GM23248 (cell line): ENCODE data around the gene PRDX6. TPM values are rescaled to one million over a fixed set of nuclear protein-coding genes. Genes with fewer than 3 reads are reported as not detected.
A peak's percentile ranks its signal among the peaks of the same experiment; 100 is the strongest.
"Not testable (repeated sequence)": the region's sequence is repeated elsewhere in the genome, so short reads cannot be mapped to it uniquely, and the experiment has no call there.

Source experiments
- DNase-seq: peaks from one replicate; pipeline ENCODE4 v3.0.0-alpha.2; 2015
- H2AFZ ChIP-seq: fragments of 200-600 bp; sonication (generic); 2 replicates; pipeline ENCODE4 v1.6.1; 2016; ENCODE audit warnings: antibody characterized with exemption
- H3F3A ChIP-seq: fragments of 200-600 bp; sonication (generic); 2 replicates; pipeline ENCODE4 v1.6.1; 2016; ENCODE audit warnings: mild to moderate bottlenecking, antibody characterized with exemption, mixed run types; ENCODE audit not compliant: insufficient read depth
- H3K27ac ChIP-seq: fragments of 200-600 bp; sonication (generic); 2 replicates; pipeline ENCODE4 v1.5.1; 2016; ENCODE audit warnings: mild to moderate bottlenecking
- H3K27me3 ChIP-seq: fragments of 200-600 bp; sonication (generic); replicated peaks from 2 replicates; pipeline ENCODE4 v1.6.1; 2016; ENCODE audit warnings: mild to moderate bottlenecking; ENCODE audit not compliant: insufficient read depth
- H3K36me3 ChIP-seq: fragments of 200-600 bp; sonication (generic); 2 replicates; pipeline ENCODE4 v1.6.1; 2016; ENCODE audit warnings: low read depth, mild to moderate bottlenecking
- H3K4me1 ChIP-seq: fragments of 200-600 bp; sonication (generic); 2 replicates; pipeline ENCODE4 v1.6.1; 2016; ENCODE audit warnings: mild to moderate bottlenecking; ENCODE audit not compliant: insufficient read depth
- H3K4me2 ChIP-seq: fragments of 200-600 bp; sonication (generic); one replicate; pipeline ENCODE4 v1.6.1; 2016; ENCODE audit warnings: mild to moderate bottlenecking; ENCODE audit not compliant: unreplicated experiment
- H3K4me3 ChIP-seq: fragments of 200-600 bp; sonication (generic); 2 replicates; pipeline ENCODE4 v1.5.1; 2016; ENCODE audit warnings: mild to moderate bottlenecking
- H3K79me2 ChIP-seq: fragments of 200-600 bp; sonication (generic); 2 replicates; pipeline ENCODE4 v1.6.1; 2016; ENCODE audit warnings: mild to moderate bottlenecking; ENCODE audit not compliant: insufficient read depth
- H3K9ac ChIP-seq: fragments of 200-600 bp; sonication (generic); 2 replicates; pipeline ENCODE4 v1.6.1; 2016; ENCODE audit warnings: mild to moderate bottlenecking
- H3K9me2 ChIP-seq: fragments of 200-600 bp; sonication (generic); 2 replicates; pipeline ENCODE4 v1.6.1; 2016; ENCODE audit warnings: mixed run types, mild to moderate bottlenecking, moderate library complexity; ENCODE audit not compliant: insufficient read depth
- H3K9me3 ChIP-seq: fragments of 200-600 bp; sonication (generic); one replicate; pipeline ENCODE4 v1.6.1; 2017; ENCODE audit warnings: low read depth
- H4K20me1 ChIP-seq: fragments of 200-600 bp; sonication (generic); 2 replicates; pipeline ENCODE4 v1.6.0; 2016; ENCODE audit not compliant: insufficient read depth
- EZH2 ChIP-seq: fragments of 200-600 bp; sonication (generic); IDR thresholded peaks from 2 replicates; pipeline ENCODE4 v1.6.1; 2018; ENCODE audit warnings: antibody characterized with exemption, mild to moderate bottlenecking; ENCODE audit not compliant: insufficient read depth, poor library complexity, severe bottlenecking
- EZH2phosphoT487 ChIP-seq: fragments of 200-600 bp; sonication (generic); IDR thresholded peaks from 2 replicates; pipeline ENCODE4 v1.6.1; 2018; ENCODE audit warnings: antibody characterized with exemption, moderate library complexity, mild to moderate bottlenecking, low read depth; ENCODE audit not compliant: insufficient read depth
- WGBS, 2 experiments: methylation state at CpG; one replicate each; pipeline ENCODE4 v1.1.6; 2015 to 2017; ENCODE audit warnings: low lambda C conversion rate in 2 of 2, low coverage in 1 of 2; ENCODE audit errors: missing lambda C conversion rate in 2 of 2; 5-methylcytosine and 5-hydroxymethylcytosine counted together
- in situ Hi-C: fragments of 300-500 bp; cut with MboI; formaldehyde crosslinking; loops from 2 replicates; pipeline ENCODE4 v1.15.0; 2020
- polyA plus RNA-seq: library from polyadenylated mRNA; unstranded; fragments of >200 nt; fragmentation: Nextera tagmentation; extraction: Ambion mirVana; gene quantifications from 2 replicates; pipeline ENCODE4 v1.2.1, GENCODE V29; 2016
- total RNA-seq: library from RNA; depleted of rRNA; stranded (reverse); fragments of >200 nt; shearing (Covaris generic); gene quantifications from 2 replicates; pipeline ENCODE4 v1.2.3, GENCODE V29; 2014

Gene PRDX6
- total and polyA plus RNA-seq, 2 experiments from 2014 or later, result 336 to 434 TPM

- H4K20me1 ChIP-seq, result no peaks in the 10 kb centered on the region
- H3K9me3 ChIP-seq, result no peaks in the 10 kb centered on the region
- in situ Hi-C loops, result no loop called here
- H3K79me2 ChIP-seq, result peaks cover 3% of the 10 kb centered on the region; the same call in 1 of the 2 replicates
- no peaks in the 10 kb centered on the region for H3K27me3 ChIP-seq
- H3K4me2 ChIP-seq, result no peak overlapping the region
- TF ChIP-seq EZH2phosphoT487 (no peak), EZH2 (no peak)
- peaks cover 6% of the 10 kb centered on the region; the same call in 1 of the 2 replicates for H3F3A ChIP-seq
- H3K36me3 ChIP-seq, result no peaks in the 10 kb centered on the region
- H3K4me1 ChIP-seq, result peaks cover 11% of the 10 kb centered on the region
- H3K27ac ChIP-seq, result no peak overlapping the region
- no peak overlapping the region for H3K9ac ChIP-seq
- no peaks in the 10 kb centered on the region for H3K9me2 ChIP-seq
- no peak overlapping the region for H3K4me3 ChIP-seq
- DNase-seq, result no peak
- WGBS, 2 experiments, result 86 to 91% methylated on average over 3 to 4 of the region's 4 CpGs
- no peak overlapping the region for H2AFZ ChIP-seq
Measured at GRCh38 chr1:173454966-173455524, 22.1 kb upstream of the PRDX6 start.

GRCh38 chr1:173459885-173460284 lies 17.2 kb upstream of the PRDX6 start:
- peaks cover 18% of the 10 kb centered on the region for H3K79me2 ChIP-seq
- no peaks in the 10 kb centered on the region for H3F3A ChIP-seq
- no peak for TF ChIP-seq EZH2phosphoT487
- TF ChIP-seq EZH2, result no peak
- no peaks in the 10 kb centered on the region for H3K9me2 ChIP-seq
- H4K20me1 ChIP-seq, result no peaks in the 10 kb centered on the region
- H3K9ac ChIP-seq, result no peak overlapping the region
- no peak overlapping the region for H3K4me2 ChIP-seq
- no peaks in the 10 kb centered on the region for H3K9me3 ChIP-seq
- H3K27ac ChIP-seq, result no peak overlapping the region
- no peak overlapping the region for H2AFZ ChIP-seq
- H3K4me1 ChIP-seq, result no peaks in the 10 kb centered on the region
- 0 out of 2 replicates have a peak, but pooled peaks cover 11% of the 10 kb centered on the region for H3K36me3 ChIP-seq
- no peaks in the 10 kb centered on the region for H3K27me3 ChIP-seq
- no peak for DNase-seq
- H3K4me3 ChIP-seq, result no peak overlapping the region
- in situ Hi-C loops, result no loop called here
- WGBS, 2 experiments, result 78 to 86% methylated on average over 4 of the region's 4 CpGs

GRCh38 chr1:173462666-173463065 lies 14.5 kb upstream of the PRDX6 start:
- H3K9me2 ChIP-seq, in situ Hi-C loops, H3K4me3 ChIP-seq, H3F3A ChIP-seq, H3K27me3 ChIP-seq, H3K9me3 ChIP-seq, H3K4me1 ChIP-seq, DNase-seq, H3K9ac ChIP-seq, H2AFZ ChIP-seq, H4K20me1 ChIP-seq, H3K4me2 ChIP-seq, H3K27ac ChIP-seq: not testable (repeated sequence)
- H3K79me2 ChIP-seq, result peaks cover 44% of the 10 kb centered on the region
- H3K36me3 ChIP-seq, result 0 out of 2 replicates have a peak, but pooled peaks cover 11% of the 10 kb centered on the region
- WGBS, 2 experiments, result 96 to 97% methylated on average over 2 of the region's 2 CpGs

GRCh38 chr1:173464185-173464584 lies 12.9 kb upstream of the PRDX6 start:
- H3K4me3 ChIP-seq, H2AFZ ChIP-seq, H3K9me3 ChIP-seq, H3K27ac ChIP-seq, H4K20me1 ChIP-seq, H3K4me1 ChIP-seq, DNase-seq, H3K4me2 ChIP-seq, in situ Hi-C loops, H3K9ac ChIP-seq, H3K27me3 ChIP-seq, H3F3A ChIP-seq, H3K9me2 ChIP-seq: not testable (repeated sequence)
- Histone ChIP-seq H3K36me3 (0 out of 2 replicates have a peak, but pooled peaks cover 11% of the 10 kb centered on the region), H3K79me2 (peaks cover 57% of the 10 kb centered on the region)
- WGBS, 2 experiments, result 77 to 78% methylated on average over 2 of the region's 2 CpGs

- Histone ChIP-seq H3K36me3 (no peaks in the 10 kb centered on the region), H3K4me1 (no peaks in the 10 kb centered on the region), H3K9me3 (no peaks in the 10 kb centered on the region), H3F3A (no peaks in the 10 kb centered on the region), H3K9ac (no peak overlapping the region), H3K9me2 (no peaks in the 10 kb centered on the region), H3K79me2 (peaks cover 72% of the 10 kb centered on the region), H3K27ac (no peak overlapping the region), H3K4me2 (no peak overlapping the region), H3K27me3 (no peaks in the 10 kb centered on the region), H3K4me3 (no peak overlapping the region), H2AFZ (no peak overlapping the region), H4K20me1 (no peaks in the 10 kb centered on the region)
- DNase-seq, result peak; percentile 21
- in situ Hi-C loops, result no loop called here
- WGBS, 2 experiments, result 98% methylated on average over 4 of the region's 4 CpGs
- TF ChIP-seq EZH2 (no peak), EZH2phosphoT487 (no peak)
Measured at GRCh38 chr1:173467426-173467825, 9.7 kb upstream of the PRDX6 start.
